MM.1S (cell line): ENCODE results near the gene ANXA4.

Experiments used
- CTCF ChIP-seq: fragments of 300-600 bp; sonication (generic); IDR thresholded peaks from 2 replicates; pipeline ENCODE4 v1.5.1; 2016; ENCODE audit warnings: antibody characterized with exemption, low read length, mixed read lengths
- EZH2 ChIP-seq: fragments of 300-600 bp; sonication (generic); optimal IDR thresholded peaks from 2 replicates; pipeline ENCODE3; 2017; ENCODE audit warnings: low read depth, mild to moderate bottlenecking, antibody characterized with exemption, low read length, mixed read lengths
- EZH2phosphoT487 ChIP-seq: fragments of 300-600 bp; sonication (generic); IDR thresholded peaks from 2 replicates; pipeline ENCODE4 v1.6.1; 2018; ENCODE audit warnings: antibody characterized with exemption, low read length

GRCh38 chr2:69796174-69796573 lies 54.2 kb downstream of the ANXA4 start:
- TF ChIP-seq CTCF, result no peak
- no peak for TF ChIP-seq EZH2
- no peak for TF ChIP-seq EZH2phosphoT487
